SU-DHL-6 (cell line): ENCODE measurements around the gene CERS6.

ENCODE experiments used
- EZH2phosphoT487 ChIP-seq: fragments of 200-600 bp; sonication (generic), shearing (Covaris generic); conservative IDR thresholded peaks from 2 replicates; pipeline ENCODE4 v1.6.1; 2018; ENCODE audit warnings: mild to moderate bottlenecking, antibody characterized with exemption, low read length, moderate library complexity, mixed read lengths
- TF ChIP-seq, protein P1 (sequence below): fragments of 200-600 bp; sonication (generic); IDR thresholded peaks from one replicate; pipeline ENCODE4 v1.5.1; 2017; ENCODE audit warnings: antibody characterized with exemption, mild to moderate bottlenecking, low read length, moderate library complexity; ENCODE audit not compliant: insufficient read depth, poor library complexity, severe bottlenecking

GRCh38 chr2:168740360-168740759 lies 284.3 kb downstream of the CERS6 start:
- no peak for TF ChIP-seq EZH2phosphoT487
- TF ChIP-seq, protein P1, sequence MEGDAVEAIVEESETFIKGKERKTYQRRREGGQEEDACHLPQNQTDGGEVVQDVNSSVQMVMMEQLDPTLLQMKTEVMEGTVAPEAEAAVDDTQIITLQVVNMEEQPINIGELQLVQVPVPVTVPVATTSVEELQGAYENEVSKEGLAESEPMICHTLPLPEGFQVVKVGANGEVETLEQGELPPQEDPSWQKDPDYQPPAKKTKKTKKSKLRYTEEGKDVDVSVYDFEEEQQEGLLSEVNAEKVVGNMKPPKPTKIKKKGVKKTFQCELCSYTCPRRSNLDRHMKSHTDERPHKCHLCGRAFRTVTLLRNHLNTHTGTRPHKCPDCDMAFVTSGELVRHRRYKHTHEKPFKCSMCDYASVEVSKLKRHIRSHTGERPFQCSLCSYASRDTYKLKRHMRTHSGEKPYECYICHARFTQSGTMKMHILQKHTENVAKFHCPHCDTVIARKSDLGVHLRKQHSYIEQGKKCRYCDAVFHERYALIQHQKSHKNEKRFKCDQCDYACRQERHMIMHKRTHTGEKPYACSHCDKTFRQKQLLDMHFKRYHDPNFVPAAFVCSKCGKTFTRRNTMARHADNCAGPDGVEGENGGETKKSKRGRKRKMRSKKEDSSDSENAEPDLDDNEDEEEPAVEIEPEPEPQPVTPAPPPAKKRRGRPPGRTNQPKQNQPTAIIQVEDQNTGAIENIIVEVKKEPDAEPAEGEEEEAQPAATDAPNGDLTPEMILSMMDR, result no peak
